HEK293T (cell line): ENCODE measurements around the gene LCE3B.

Experiments used
- ARNT ChIP-seq: fragments of 450-650 bp; IDR thresholded peaks from 2 replicates; pipeline ENCODE4 v1.6.1; 2017; ENCODE audit warnings: mild to moderate bottlenecking
- BHLHE40 ChIP-seq: fragments of 450-650 bp; IDR thresholded peaks from 2 replicates; pipeline ENCODE4 v1.6.1; 2016; ENCODE audit warnings: mild to moderate bottlenecking, moderate library complexity, borderline replicate concordance
- FOXA1 ChIP-seq: fragments of 450-650 bp; IDR thresholded peaks from 2 replicates; pipeline ENCODE4 v1.6.1; 2016; ENCODE audit warnings: mild to moderate bottlenecking
- FOXK2 ChIP-seq: fragments of 450-650 bp; IDR thresholded peaks from 2 replicates; pipeline ENCODE4 v1.6.1; 2016; ENCODE audit warnings: mild to moderate bottlenecking
- FOXM1 ChIP-seq: fragments of 450-650 bp; IDR thresholded peaks from 2 replicates; pipeline ENCODE4 v1.6.1; 2017; ENCODE audit warnings: mild to moderate bottlenecking, borderline replicate concordance
- HDGF ChIP-seq: fragments of 450-650 bp; IDR thresholded peaks from 2 replicates; pipeline ENCODE4 v1.6.1; 2017; ENCODE audit warnings: antibody characterized with exemption, borderline replicate concordance
- L3MBTL2 ChIP-seq: fragments of 450-650 bp; conservative IDR thresholded peaks from 2 replicates; pipeline ENCODE4 v1.6.1; 2016; ENCODE audit warnings: mild to moderate bottlenecking
- NFRKB ChIP-seq: fragments of 450-650 bp; IDR thresholded peaks from 2 replicates; pipeline ENCODE4 v1.6.1; 2016; ENCODE audit warnings: mild to moderate bottlenecking, moderate library complexity
- PKNOX1 ChIP-seq: fragments of 450-650 bp; IDR thresholded peaks from 2 replicates; pipeline ENCODE4 v1.6.1; 2016
- SP1 ChIP-seq: fragments of 450-650 bp; IDR thresholded peaks from 2 replicates; pipeline ENCODE4 v1.6.1; 2017
- SUZ12 ChIP-seq: fragments of 450-650 bp; IDR thresholded peaks from 2 replicates; pipeline ENCODE4 v1.6.1; 2016; ENCODE audit warnings: mild to moderate bottlenecking
- TARDBP ChIP-seq: fragments of 450-650 bp; IDR thresholded peaks from 2 replicates; pipeline ENCODE4 v1.6.1; 2016
- ZNF384 ChIP-seq: fragments of 450-650 bp; IDR thresholded peaks from 2 replicates; pipeline ENCODE4 v1.6.1; 2016

GRCh38 chr1:152656459-152656858 is 42.8 kb downstream of the LCE3B start:
- no peak for TF ChIP-seq FOXK2
- no peak for TF ChIP-seq L3MBTL2
- TF ChIP-seq FOXM1 = no peak
- TF ChIP-seq FOXA1 = no peak
- TF ChIP-seq HDGF = no peak
- no peak for TF ChIP-seq SP1
- no peak for TF ChIP-seq SUZ12
- no peak for TF ChIP-seq BHLHE40
- no peak for TF ChIP-seq TARDBP
- no peak for TF ChIP-seq ZNF384
- TF ChIP-seq ARNT = no peak
- no peak for TF ChIP-seq NFRKB
- TF ChIP-seq PKNOX1 = no peak
